CD4-positive, alpha-beta T cell treated with Interleukin-6 at 100 ng/mL for 8 hours (primary cell): Measurements from ENCODE around the gene HSPG2.

Experiments
- DNase-seq: peaks from one replicate; pipeline ENCODE4 v3.0.0-alpha.2; 2020; ENCODE audit warnings: mixed read lengths, low spot score

HSPG2 gene

DNA sequence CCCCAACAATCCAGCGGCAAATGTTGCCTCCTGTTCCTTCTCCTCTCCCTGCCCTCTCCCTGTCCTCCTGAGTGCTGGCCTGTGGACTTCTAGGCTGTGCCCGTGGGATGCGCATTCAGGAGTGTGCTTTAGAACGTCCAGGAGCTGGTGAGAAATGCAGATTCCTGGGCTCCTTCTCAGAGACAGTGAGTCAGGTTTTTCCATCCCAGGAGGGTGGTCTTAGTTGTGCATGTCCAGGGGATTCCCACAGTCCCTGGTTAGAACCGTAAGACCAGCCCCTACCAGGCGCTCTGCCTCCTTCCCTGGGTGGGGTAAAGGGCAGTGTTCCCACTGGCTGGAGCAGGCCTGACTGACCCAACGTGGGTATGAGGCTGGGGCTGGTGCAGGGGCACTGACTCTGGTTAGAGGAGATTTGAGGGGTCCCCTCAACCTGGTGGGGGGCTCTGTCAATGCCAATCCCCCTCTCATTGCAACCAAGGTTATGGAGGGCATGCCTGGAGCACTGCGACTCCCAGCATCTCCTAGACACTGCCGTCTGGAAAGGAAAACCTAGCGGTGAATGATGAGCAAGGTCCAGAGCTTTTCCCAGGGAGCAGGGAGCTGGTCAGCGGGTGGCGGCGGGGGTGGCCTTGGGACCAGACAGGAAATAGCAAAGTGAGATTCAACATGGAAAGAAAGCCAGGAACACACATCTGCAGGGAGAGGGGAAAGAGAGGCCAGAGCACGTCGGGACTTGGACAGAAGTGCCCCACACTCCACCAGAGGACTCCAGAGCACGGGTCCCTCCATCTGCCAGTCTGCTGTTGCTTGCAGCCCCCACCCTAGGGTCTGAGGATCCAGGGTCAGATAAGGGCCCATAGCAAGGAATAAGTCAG is 38.5 kb downstream of the HSPG2 start:
- DNase-seq, result no peak

DNA sequence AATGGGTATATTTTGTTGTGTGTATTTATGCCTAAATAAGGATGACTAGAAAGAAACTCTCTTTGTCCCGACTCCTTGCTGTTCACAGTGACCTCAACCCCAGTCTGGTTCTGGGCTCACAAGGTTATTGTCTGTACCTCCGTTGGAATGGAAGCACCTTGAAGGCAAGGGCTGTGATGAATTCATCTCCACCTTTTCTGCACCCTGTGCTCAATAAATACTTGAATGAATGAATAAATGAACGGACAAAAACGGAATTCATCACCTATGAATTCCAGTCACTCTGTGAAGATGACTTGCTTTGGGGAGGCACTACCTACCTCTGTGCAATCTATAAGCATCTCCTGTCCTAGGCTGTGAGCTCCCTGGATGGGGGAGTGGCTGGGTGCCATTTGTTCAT is 39.3 kb downstream of the HSPG2 start:
- DNase-seq, result no peak

DNA sequence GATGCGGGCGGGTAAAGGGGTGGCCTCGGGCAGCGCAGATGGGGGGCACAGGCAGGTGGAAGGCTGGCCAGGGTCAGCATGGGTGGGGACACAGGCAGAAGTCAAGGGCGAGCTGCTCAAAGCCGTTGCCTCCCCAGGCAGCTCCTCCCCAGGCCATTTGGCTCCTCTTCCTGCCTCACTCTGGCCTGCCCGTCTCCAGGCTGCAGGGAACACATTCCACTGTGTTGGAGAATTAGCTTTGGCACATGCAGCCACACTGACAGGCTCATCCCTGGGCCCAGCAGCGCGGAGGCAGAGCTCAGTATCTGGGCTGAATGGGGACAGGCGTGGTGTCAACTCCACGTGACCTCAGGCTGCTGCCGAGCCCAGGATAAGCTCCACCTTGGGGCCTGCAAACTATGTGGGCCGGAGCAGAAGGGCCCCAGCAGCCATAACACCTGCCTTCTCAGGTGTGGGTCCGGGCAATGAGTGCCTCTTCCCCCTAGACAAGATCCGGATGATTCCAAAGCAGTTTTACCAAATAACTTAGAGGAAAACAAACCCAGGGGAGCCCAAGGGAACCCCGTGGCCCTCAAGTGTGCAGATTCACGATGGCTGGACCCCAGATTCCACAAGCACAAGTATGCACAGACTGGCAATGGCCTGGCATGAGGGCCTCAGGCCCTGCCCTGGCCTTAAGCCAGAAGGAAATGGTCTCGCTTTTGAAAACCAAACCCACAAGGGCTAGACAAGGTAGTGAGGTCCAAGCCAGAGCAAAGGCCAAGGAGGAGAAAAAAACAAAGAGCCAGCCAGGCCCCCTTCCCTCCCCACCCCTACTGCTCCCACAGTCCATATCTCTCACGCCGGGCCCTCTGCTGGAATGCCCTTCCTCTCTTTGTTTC is 40.2 kb downstream of the HSPG2 start:
- DNase-seq, result no peak

GRCh38 chr1:21896026-21896425 is 41.1 kb downstream of the HSPG2 start:
- no peak for DNase-seq

DNA sequence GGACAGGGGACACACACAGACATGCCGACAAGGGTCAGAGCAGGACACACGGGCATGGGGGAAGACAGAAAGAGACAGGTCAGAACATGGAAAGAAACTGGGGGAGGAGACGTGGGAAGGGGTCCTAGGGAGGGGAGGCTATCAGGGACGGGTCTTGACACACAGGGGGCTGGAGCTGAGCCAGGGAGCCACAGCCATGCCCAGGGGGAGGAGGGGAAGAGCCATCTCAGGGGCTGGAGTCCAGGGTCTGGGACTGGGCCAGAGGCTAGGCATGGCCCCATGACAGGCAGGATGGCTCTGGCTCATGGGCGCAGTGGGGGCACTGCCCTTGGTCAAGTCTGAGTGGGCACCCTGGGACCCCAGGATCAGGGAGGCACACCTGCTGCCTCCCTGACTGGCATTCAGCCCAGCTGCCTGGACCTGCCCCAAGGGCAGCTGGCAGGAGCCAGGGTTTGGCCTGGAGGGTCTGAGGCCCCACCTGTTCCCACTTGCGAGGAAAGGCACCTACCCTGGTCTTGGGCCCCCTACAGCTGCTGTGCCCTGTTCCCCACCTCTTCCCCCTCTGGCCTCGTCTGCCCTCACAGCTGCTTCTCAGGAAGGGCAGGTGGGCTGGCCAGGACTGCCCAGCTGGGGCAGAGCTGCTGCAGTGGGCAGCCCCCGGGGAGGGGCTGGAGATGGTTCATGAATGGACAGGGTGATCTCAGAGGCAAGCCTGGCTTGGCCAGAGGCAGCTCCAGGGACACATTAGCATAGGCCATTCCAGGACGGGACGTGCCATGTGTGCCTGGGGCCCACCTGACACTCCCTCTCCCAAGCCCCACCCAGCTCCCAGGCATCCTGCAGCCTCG is 42.9 kb downstream of the HSPG2 start:
- no peak for DNase-seq

DNA sequence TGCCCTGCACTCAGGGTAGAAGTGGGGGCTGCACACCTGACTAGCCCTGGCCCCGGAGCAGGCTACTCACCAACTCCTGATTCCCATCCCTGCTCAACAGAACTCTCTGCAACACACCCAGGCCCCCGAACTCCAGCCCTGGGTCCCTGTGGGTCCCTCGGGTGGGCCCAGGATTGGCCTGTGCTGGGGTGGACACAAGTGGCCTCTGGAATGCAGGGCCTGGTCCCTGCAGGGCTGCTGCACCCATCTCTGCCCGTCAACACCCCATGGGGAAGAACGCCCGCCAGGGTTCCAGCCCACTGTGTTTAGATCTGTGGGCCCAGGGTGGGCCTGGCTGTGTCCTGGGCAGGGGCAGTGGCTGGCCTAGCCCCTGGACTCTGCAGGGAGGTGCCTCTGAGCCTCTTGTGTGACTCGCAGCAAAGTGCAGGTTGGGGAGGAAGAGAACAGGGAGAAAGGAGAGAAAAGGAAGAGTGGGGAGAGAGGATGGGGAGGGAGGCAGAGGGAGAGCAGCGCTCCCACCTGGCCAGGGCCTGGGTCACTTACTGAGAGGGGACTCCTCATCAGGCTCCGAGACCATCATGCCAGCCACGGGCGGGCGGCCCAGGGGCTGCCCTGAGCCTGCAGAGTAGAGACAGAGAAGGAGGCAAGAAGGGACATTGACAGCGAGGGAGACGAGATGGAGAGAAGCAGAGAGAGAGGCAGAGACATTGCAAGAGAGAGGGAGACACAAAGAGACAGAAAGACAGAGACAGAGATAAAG is 43.9 kb downstream of the HSPG2 start:
- DNase-seq, result no peak

- DNase-seq, result no peak
Measured at GRCh38 chr1:21891621-21892479, 45.3 kb downstream of the HSPG2 start.

- DNase-seq, result no peak
Measured at GRCh38 chr1:21891081-21891480, 46.0 kb downstream of the HSPG2 start.

DNA sequence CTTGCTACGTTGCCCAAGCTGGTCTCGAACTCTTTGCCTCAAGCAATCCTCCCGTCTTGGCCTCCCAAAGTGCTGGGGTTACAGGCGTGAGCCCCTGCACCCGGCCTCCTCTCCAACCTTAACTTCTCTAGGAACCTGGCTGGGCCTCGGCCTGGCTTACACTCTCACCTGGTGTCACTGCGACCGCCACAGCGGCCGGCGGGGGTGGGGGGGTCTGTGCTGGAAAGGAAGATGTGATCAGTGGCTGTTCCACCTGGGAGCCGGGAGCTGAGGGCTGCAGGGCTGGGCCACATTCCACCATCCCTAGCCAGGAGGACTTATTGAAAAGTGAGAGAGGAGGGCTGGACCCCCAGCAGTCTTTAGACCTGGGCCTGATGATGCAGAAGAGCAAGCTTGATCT is 48.6 kb downstream of the HSPG2 start:
- DNase-seq, result no peak

GRCh38 chr1:21887796-21888195 is 49.3 kb downstream of the HSPG2 start:
- no peak for DNase-seq

DNA sequence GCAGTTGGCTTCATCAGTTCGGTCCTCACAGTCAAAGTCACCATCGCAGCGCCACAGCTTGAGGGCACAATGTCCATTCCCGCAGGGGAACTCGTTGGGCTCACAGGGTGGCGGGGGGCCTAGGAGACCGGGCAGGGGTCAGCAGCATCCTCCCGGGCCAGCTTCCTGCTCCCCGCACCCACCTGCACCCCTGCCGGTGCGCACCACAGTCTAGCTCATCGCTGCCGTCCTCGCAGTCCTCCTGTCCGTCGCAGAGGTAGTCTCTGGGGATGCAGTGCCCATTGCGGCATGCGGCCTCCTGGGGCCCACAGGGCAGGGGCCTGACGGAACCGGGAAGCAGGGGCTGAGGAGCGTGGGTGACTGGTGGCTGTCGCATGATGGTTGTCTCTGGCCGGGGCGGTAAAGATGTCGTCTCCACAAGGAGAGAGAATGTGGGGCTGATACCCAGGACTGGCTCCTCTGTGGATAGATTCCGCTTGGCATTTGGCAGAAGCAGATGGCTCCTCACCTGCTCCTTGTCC is 49.8 kb downstream of the HSPG2 start:
- no peak for DNase-seq

- no peak for DNase-seq
Measured at GRCh38 chr1:21886486-21887215, 50.5 kb downstream of the HSPG2 start.

DNA sequence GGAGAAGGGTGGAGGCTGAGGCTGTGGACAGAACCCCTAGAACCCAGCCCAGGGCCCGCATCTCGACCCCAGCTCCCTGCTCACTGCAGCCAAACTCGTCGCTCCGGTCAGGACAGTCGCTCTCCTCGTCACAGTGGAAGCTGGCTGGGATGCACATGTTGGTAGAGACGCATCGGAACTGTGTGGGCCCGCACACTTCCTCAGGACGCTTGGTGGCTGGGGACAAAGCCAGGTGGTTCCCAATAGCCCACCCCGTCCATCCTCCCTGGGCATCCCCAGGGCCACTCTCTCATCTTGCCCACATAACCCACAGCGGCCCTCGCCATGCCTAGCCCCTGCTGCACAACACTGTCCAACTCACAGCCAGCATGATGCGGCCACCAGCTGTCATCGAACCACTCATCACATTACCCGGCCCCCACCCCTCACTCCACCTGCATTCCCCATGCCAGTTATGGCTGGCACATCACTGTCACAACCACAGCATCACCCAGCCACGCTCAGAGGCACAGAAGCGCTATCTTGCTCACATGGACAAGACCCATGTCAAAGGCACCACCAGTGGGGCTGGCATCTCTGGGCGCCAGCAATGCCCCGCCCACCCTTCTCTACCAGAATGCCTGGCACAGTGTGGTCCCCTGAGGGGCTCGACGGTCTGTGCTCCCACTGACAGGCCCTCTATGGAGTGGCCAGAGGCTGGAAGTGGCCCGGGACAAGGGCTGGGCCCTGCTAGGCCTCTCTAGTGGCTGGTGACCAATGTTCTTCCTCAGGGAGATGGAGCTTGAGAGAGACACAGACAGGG is 51.7 kb downstream of the HSPG2 start:
- no peak for DNase-seq

- DNase-seq, result no peak
Measured at GRCh38 chr1:21884456-21885235, 52.5 kb downstream of the HSPG2 start.

GRCh38 chr1:21882721-21883415 is 54.2 kb downstream of the HSPG2 start:
- DNase-seq, result no peak

DNA sequence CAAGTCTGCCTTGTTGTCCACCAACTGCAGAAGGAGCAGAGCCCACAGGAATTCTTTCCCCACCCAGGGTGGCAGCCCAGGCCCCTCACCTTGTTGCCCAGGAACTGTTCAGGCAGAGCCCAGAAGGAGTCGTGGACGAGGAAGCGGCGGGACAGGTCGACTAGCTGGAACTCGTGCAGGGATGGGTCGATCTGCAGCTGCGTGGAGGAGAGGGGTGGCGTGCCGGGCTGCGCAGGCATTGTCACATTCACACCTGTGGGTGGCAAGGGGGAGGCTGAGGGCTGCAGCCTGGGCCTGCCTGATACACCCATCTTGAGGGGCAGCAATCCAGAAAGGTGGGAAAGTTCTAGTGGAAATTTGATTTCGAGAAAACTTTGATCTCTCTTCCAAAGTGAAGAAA is 55.9 kb downstream of the HSPG2 start:
- DNase-seq, result no peak

DNA sequence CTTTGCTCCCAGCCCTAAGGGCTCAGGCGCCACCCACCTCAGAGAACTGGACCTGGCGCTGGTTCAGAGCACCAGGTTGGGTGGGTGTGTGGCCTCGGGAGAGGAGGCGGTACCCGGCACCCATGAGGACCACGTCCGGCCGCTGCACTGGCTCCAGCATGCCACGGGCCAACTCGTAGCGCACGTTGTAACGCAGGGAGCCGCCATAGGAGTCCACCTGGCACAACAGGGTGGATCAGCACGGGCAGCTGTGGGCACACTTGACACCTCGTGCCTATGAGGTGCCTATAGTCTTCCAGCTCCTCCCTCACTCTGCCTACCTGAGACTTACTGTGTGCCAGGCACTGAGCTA is 56.5 kb downstream of the HSPG2 start:
- no peak for DNase-seq
